GM19239 (cell line): ENCODE measurements around the gene PHF21A.
A peak's percentile ranks its signal among the peaks of the same experiment; 100 is the strongest.

Source experiments
- DNase-seq: peaks from one replicate; pipeline ENCODE4 v3.0.0; 2011; ENCODE audit warnings: low spot score; ENCODE audit not compliant: insufficient read length
- FAIRE-seq: peaks from 2 replicates; lab custom pipeline; 2011; peaks lifted over from hg19 to GRCh38; lab: Jason Lieb, UNC

The PHF21A gene

GRCh38 chr11:45927332-45927683, 193.9 kb downstream of the PHF21A start:
- FAIRE-seq (no peak), DNase-seq (no peak)

DNA sequence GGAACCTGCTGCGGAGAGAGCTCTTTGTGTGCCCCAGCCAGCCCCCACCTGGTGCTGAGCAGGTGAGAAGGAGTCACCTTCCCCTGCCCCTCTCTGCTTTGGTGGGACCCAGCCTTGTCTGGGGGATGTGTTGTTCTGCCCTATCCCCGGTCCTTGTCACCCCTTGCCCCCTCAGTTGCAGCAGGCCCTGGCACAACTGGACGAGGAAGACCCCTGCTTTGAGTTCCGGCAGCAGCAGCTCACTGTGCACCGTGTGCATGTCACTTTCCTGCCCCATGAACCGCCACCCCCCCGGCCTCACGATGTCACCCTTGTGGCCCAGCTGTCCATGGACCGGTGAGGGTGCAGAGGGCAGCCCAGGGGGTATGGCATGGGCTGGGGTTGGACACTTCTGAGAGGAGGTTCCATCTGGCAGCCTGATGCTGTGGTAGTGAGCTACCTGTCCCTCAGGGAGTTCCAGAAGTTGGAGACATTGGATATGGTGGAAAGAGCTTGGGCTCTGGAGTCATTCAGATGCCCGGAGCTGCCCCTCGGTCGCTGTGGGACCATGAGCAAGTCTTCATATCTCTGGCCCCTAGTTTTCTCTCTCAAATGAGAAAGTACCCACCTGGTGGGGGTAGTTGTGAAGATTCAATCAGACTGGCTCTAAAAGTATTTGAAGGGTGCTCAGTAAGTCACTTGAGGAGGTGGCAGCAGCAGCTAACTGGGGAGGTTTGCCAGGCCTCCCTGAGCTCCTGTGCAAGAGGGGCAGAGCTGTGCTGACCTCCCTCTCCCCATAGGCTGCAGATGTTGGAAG, 194.5 kb downstream of the PHF21A start:
- FAIRE-seq: no peak
- no peak for DNase-seq

- no peak for DNase-seq
Measured at GRCh38 chr11:45926001-45926401, 195.3 kb downstream of the PHF21A start.

DNA sequence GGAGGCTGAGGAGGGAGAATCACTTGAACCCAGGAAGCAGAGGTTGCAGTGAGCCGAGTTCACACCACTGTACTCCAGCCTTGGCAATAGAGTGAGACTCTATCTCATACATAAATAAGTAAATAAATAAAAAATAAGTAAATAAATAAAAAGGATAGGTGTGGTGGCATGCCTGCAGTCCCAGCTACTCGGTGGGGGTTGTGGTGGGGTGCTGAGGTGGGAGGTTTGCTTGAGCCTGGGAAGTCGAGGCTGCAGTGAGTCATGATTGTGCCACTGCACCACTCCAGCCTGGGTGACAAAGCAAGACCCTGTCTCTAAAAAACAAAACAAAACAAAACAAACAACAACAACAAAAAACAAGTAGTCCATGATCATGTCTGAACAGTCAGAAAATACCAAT, 195.7 kb downstream of the PHF21A start:
- DNase-seq (no peak), FAIRE-seq (no peak)

More at GRCh38 chr11:45926001-45926401, 195.3 kb downstream of the PHF21A start:
- no peak for FAIRE-seq

GRCh38 chr11:45924927-45925326, 196.3 kb downstream of the PHF21A start:
- FAIRE-seq: no peak
- DNase-seq: no peak

GRCh38 chr11:45924036-45924915, 197.0 kb downstream of the PHF21A start:
- DNase-seq: no peak
- no peak for FAIRE-seq

DNA sequence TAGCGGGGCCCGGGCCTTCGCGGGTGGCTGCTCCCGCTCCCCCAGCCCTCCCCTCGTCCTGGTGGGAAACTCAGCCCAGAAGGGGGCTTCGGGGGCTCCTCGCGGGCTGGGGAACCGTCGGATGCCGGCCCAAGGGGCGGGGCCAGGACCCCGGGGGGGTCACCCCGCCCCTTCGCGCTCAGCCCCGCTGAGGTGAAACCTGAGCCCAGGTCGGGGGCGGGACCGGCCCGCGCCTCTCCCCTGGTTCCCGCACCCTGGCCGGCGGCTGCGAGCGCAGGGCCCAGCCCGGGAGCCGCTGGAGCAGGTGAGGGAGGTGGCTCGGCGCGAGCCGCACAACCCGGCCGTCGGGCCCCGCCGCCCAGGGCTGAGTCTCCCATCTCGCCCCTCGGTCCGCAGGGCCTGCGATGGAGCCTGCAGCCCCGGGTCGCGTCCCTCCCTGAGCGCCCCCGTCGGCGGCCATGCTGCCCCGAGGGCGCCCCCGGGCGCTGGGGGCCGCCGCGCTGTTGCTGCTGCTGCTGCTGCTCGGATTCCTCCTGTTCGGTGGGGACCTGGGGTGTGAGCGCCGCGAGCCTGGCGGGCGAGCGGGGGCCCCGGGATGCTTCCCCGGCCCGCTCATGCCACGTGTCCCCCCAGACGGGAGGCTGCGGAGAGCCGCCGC, 198.7 kb downstream of the PHF21A start, which contains the start of gene LARGE2:
Gene LARGE2 (plus strand): TSS at position 232 of the 658 bp plus-strand sequence. CDS start 227 bp downstream, at position 459.
- DNase-seq: no peak
- FAIRE-seq: no peak

GRCh38 chr11:45921561-45922424, 199.5 kb downstream of the PHF21A start:
- DNase-seq (no peak), FAIRE-seq (no peak)

- no peak for FAIRE-seq
- DNase-seq: no peak
Measured at GRCh38 chr11:45920531-45921477, 200.4 kb downstream of the PHF21A start.

DNA sequence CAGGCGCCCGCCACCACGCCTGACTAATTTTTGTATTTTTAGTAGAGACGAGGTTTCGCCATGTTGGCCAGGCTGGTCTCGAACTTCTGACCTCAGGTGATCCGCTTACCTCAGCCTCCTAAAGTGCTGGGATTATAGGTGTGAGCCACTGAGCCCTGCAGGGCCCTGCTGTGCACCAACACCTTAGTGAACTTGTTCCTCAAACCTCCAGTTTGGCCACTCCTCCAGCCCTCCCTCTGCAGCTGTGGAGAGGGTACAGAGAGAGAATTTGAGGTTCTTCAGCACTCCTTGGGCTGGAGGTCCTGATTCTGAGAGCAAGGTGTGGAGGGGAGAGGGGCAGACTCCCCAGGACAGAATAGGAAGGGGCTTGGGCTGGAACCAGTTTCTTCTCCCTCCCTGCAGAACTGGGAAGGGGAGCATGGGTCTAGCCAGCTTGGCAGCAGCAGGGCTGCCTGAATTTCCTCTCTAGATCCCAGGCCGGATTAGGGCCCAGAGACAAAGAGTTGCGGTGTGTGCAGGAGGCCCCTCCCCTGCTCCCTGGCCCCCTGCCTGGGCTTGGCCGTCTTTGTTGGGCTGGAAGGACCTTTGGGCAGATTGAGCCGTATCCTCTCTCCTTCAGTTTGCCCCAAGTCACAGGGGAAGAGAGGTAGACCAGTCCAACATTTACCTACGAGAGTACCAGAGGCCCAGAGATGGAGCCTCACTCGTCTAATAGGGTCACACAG, 201.3 kb downstream of the PHF21A start:
- FAIRE-seq (no peak), DNase-seq (no peak)

DNA sequence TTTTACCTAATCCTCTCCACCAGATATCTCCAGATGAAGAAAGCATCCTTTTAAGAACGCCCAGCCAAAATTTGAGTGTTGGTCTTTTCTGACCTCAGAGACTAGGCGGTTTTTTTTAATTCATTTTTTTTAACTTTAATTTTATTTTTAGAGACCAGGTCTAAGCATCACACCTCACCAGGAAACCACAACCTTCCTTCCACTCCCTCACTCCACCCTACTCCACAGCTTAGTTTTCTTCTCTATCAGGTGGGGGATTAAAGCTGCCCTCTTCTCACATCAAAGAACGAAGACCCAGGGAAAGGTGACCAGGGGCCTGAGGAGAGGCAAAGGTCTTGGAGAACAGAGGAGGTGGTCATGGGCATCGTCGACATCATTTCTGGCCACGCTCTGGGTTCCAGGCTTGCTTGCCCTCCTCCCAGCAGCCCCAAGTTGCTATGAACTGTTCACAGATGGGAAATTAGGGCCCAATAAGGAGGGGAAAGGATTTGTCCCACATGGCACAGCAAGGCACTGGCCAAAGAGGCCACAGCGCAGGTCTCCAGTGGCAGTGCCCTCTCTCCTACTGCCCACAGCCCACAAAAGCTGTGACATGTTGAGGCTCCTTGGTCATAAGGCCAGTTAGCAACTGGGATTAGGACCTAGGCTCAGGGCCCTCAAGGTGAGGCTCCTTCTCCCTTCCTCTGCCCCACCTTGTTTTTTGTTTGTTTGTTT, 202.1 kb downstream of the PHF21A start:
- FAIRE-seq (no peak), DNase-seq (no peak)

- peak; percentile 82 for FAIRE-seq
- DNase-seq: peak; percentile 88
Measured at GRCh38 chr11:45918331-45918941, 202.8 kb downstream of the PHF21A start.

DNA sequence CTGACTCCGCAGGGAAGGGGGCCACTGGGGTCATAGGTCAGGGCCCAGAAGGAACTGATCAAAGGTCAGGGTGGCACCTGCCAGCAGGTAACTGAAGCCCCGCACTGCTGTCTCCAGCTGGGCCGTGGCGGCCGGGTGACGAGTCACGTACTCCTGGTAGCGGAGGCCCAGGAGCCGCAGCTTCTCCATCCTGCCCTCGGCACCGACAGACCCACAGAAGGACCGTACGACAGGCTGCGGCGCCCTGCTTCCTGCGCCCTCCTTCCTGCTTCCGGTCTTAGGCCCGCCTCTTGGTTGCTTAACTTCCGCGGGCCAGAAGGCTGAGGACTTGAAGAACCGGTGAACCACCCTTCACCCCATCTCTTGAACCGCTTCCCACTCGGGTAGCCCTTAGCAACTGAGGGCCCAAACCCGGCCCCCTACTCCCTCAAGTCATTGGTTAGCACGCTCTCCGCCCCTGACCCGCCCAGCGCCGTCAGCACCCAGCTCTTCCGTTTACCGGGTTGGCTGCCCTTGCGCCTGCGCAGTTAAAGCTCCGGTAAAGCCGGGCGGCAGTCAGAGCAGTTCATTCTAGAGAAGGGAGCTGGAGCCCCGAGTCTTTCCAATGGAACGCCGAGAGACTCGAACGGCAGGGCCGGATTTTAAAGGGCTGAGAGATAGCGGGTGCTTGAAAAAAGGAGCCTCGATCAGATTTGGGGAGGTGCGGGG, 203.5 kb downstream of the PHF21A start, which contains the start of gene PEX16:
Gene PEX16 (minus strand): TSS at position 255 of the 708 bp plus-strand sequence. CDS start 66 bp downstream, at position 189.
- DNase-seq (peak; percentile 97), FAIRE-seq (peak; percentile 92)

DNA sequence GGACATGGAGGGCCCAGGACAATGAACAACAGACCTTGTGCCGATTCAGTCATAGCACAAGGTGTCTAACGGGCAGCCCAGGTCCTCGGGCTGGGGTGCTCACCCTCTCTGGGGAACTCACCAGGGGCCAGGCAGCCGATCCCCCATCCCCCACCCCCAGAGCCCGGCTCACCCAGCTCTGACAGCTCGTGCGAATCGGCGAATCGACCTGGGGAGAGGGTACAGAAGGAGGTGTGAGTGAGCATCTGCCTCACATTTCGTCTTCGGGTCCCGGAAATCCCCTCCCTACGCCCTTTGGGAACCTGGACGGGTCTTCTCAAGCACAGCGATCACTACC, 204.0 kb downstream of the PHF21A start:
- DNase-seq: no peak
- no peak for FAIRE-seq

- DNase-seq (no peak), FAIRE-seq (no peak)
Measured at GRCh38 chr11:45915446-45915845, 205.8 kb downstream of the PHF21A start.

- FAIRE-seq (no peak), DNase-seq (no peak)
Measured at GRCh38 chr11:45913942-45914635, 207.2 kb downstream of the PHF21A start.
